ENCODE measurements around the gene CEL. TPM values are rescaled to one million over a fixed set of nuclear protein-coding genes. Genes with fewer than 3 reads are reported as not detected.

CEL gene
- total RNA-seq, 1 donor from 2014 or later, result 0.41 TPM

DNA sequence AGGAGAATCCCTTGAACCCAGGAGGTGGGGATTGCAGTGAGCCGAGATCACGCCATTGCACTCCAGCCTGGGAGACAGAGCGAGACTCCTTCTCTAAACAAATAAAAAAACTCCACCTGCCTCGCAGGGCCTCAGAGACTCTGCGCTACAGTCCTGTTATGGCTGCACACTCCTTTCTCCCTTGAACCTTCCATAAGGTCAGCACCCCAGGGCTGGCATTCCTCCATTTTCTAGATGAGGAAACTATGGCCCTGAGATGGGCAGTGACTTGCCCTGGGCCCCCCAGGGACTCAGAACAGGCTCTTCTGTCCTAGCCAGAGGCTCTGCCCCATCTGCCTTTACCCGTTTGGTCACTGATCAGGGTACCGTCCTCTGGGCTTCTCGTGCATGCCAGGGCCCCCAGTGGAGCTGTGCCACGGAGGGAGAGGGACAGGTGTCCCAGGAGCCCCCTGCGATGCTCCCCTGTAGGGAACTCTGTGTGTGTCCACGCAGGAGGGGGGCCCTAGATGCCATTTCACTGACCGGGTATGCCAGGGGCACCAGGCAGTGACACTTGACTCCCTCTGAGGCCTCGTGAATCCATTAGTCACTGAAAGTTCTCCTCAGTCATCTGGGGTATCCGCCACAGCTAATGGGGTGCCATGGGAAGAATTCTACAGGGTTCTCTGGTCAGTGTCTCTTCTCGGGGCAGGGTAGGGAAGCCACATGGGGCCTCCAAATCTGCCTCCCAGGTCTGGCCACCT, 43.1 kb downstream of the CEL start:
- DNase-seq, result no peak

DNA sequence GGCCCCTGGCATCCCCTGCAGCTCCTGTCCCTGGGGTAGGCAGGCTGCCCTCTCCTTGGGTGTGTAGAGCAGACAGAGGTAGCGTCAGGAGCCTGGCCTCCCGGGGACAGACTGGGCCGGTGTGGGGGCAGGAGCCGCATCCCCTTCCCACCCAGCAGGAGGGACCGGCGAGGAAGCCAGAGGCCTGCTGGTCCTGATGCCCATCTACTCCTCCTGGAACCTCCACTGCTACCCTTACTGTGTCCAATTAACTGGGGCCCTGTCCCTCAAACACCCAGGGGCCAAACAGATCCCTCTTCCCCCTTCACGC, 43.6 kb downstream of the CEL start:
- DNase-seq, result no peak

DNA sequence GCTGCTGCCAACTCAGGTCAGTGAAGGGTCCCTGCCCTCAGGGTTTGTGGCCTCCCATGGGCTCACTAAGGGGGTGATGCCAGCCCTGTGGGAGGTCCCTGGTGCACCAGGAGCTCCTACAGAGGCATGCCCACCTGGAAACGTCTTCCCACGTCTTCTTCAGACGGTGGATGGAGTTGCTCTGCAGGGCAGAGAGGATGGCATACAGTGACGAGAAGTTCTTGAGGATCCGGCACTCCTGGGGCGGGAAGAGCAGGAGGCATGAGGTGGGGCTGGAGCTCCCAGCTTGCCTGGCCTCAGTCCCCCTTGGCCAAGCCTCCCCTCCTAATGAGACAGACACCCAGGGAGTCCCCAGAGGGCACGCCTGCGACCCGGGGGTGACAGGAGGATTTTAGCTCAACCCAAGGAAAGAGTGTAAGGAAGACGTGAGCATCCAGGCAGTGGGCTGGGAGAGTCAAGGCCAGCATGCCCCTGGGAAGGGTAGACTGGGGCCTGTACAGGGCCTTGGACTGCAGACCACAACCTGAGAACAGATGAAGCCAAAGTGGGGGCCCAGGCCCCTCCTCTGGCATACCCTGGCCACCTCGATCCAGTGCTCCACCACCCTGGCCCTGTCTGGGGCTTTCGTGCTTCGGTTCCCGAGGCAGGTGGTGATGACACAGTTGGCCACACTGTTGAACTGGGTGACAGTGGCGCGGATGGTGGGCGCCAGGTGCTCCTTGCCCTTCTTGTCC, 44.9 kb downstream of the CEL start:
- DNase-seq, result no peak

DNA sequence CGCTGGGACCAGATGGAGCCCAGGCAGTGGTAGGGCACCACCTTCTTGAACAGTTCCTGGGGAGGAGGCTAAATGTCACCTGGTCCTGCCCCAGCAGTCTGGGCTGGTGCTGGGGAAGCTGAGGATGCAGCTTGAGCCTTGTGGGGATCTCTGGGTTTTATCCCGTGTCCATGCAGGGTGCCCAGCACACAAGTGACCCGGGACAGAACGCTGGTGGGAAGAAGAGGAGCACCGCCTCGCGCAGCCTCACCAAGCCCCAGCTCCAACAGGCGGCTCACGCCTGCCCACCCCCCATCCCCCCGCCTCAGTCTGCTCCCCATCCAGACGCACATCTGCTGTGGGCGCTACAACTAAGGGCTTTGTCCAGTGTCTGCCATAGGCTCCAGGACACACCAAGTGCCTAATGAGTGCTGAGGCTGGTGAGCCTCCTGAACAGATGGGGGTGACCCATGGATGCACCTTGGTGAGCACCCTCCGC, 45.5 kb downstream of the CEL start:
- DNase-seq, result no peak

GRCh38 chr9:133107961-133108793, 46.4 kb downstream of the CEL start:
- no peak for DNase-seq

GRCh38 chr9:133108794-133109641, 47.2 kb downstream of the CEL start:
- no peak for DNase-seq

DNA sequence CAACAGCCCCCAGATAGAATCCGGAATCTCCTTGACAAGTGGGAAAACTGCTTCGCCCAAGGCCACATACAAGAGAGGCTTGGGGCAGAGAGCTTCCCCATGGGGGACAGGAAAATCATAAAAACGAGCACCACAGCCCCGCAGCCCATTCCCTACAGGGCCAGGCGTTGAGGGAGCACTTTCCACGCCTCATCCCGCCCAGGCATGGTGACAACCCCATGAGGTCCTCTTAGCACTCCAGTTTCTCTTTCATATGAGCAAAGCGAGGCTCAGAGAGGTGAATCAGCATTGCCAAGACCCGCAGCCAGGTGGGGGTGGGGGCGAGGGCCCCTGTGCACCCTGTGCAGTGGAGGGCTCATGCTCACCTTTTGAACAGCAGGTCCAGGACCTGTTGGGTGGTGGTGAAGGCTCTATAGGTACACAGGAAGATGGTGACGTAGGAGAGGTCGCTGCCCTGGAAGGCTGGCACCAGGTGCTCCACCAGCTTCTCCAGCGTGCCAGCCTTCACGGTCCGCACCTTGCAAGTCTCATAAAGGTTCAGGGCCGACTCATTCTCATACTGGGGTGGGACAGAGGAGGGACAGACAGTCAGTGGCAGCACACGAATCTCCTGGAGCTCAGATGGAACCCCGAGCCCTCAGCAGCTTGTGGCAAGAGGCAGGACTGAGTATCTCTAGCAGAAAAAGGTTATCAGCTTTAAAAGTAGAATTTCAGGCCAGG, 48.3 kb downstream of the CEL start:
- DNase-seq, result no peak

- DNase-seq, result no peak
Measured at GRCh38 chr9:133111808-133112662, 50.3 kb downstream of the CEL start.

DNA sequence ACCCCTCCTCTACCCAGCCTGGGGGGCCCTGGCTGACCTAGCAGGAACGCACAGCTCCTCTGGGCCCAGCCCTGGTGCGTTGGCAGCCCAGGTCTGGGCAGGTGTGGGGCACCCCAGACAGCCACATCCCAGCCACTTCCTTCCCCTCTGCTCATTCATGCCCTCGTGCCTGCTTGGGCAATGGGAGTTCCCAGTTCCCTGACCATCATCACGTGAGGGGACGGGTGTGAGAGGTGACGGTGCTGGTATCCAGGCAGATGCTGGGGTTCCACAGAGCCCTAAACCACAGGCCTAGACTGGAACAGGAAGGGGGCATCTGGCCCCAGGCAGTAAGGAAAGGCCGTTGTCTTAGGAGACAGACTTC, 50.9 kb downstream of the CEL start:
- DNase-seq, result no peak

DNA sequence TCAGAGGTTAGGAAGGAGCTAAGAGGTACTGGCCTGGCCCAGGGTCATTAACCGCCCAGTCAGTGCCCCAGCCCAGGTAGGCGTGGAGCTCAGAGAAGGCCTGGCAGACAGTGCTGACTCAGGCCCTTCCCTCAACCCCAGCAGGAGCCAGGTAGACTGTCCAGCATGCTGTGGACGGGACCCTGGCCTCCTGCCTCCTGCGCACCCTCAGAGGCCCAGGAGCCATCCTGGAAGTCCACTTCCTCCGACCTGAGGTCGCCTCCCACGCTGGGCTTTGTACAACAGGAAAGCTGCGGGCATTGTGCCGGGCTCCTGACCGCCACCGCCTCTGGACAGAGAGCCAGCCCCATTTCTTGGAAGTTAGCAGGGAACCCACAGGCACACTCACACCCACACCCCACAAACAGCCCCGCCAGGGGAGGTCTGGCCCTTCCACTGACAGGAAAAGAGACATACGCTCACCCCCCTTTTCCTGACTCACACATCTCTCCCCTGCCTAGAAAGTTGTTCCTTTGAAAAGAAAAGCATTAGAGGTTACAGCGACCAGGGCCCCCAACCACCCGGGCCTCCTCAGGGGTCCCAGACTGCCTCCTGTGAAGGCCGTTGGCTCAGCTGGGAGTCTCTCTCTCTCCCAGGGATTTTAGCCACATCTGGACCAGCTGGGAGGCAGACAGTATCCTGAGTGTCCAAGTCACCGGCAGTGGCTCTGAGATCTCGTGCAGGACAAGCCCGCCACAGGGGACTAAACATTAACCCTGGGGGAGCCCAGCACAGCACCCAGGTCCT, 51.6 kb downstream of the CEL start:
- DNase-seq, result no peak

- DNase-seq, result peak; percentile 75
Measured at GRCh38 chr9:133113949-133114885, 52.4 kb downstream of the CEL start.

- no peak for DNase-seq
Measured at GRCh38 chr9:133114886-133115603, 53.3 kb downstream of the CEL start.

DNA sequence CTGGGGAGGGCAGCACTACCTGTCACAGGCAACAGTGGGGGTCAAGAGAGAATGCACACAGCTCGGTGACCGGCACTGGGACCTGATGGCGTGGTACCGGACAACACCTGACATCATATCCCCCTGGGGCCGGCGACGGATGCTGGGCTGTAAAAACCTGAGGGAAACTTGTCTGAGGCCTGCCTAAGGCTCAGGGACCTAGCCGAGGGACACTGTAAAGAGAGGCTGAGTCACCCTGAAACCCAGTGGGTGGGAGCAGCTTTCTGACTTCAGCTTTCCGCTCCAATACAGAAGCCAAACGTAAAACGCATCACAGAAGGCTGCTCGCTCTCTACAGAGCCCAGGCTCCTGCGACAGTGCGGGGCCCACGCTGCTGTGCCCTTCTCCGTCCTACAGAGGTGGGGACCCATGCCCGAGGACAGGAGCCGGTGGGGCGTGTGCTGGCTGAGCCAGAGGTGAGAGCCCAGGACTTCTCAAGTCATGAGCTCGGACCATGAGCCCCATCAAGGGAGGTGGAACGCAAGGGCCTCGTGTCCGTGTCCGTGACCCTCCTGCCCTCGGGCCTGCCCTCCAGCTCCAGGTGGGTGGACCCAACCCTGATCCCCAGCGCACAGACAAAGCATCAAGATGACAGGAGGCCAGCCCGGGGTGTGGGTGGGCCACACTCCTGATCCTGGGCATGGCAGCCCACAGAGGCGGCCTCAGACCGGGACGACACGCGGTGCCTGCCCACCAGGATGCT, 54.0 kb downstream of the CEL start:
- DNase-seq, result no peak

DNA sequence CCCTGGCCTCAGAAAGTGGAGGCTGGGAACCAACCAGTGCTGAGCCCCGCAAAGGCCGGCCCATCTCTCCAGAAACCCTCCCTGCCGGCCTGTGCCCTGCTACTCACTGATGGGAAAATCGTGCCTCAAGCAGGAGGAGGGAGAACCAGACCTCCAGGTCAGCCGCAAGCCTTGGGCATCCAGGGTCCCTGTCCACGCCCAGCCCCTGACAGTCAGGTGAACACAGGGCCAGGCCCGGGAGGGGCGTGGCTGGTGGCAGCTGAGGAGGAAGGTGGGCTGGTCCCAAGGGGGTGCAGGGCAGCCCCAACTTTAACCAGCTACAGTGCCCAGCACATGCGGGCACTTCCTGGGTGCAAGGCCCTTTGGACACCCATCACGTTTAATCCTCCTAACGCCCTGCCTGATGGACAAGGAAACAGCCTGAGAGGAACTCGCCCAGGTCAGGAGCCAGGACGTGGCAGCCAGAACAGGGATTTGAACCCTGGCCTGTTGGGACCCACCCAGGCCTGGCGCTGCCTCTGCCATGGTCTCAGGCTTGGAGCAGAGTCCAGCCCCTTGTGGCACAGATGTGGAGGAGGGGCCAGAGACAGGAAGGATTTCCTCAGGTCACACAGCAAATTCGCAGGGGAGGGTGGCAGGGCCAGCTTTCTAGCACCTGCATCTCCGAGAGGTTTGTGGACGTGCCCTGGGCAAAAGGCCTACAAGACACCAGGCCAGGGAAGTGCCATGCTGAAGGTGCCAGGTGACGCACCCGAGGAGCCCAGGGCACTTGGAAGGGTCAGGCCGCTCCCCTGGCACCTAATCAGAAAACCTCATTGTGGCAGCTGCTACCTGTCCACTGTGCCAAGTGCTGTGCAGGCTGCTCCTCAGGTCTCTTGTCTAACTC, 54.8 kb downstream of the CEL start:
- no peak for DNase-seq

GRCh38 chr9:133117271-133118178, 55.7 kb downstream of the CEL start:
- no peak for DNase-seq

Measured in tongue (tissue), 2 donors.